Occipital lobe (tissue), 2 donors: ENCODE results near the gene CAPN12. TPM values are rescaled to one million over a fixed set of nuclear protein-coding genes. Genes with fewer than 3 reads are reported as not detected.

Source experiments
- DNase-seq: peaks from one replicate; lab custom pipeline; 2025; lab: John Stamatoyannopoulos, UW
- total RNA-seq: library from RNA; depleted of rRNA; stranded (reverse); fragments of >200 nt; gene quantifications from one replicate; pipeline ENCODE4 v1.2.3, GENCODE V29; 2014

The CAPN12 gene
- total RNA-seq, 1 donor from 2014 or later, result not detected

- DNase-seq, result no peak
Measured at GRCh38 chr19:38737921-38738737, 6.1 kb downstream of the CAPN12 start.

- DNase-seq, result no peak
Measured at GRCh38 chr19:38737281-38737865, 6.9 kb downstream of the CAPN12 start.

- no peak for DNase-seq
Measured at GRCh38 chr19:38736413-38737280, 7.6 kb downstream of the CAPN12 start.

GRCh38 chr19:38736036-38736412, 8.2 kb downstream of the CAPN12 start:
- no peak for DNase-seq

GRCh38 chr19:38735257-38735686, 9.0 kb downstream of the CAPN12 start:
- DNase-seq, result no peak

- no peak for DNase-seq
Measured at GRCh38 chr19:38734426-38735256, 9.6 kb downstream of the CAPN12 start.

- DNase-seq, result no peak
Measured at GRCh38 chr19:38734176-38734425, 10.2 kb downstream of the CAPN12 start.

- DNase-seq, result no peak
Measured at GRCh38 chr19:38733493-38734175, 10.6 kb downstream of the CAPN12 start.

GRCh38 chr19:38733241-38733492, 11.1 kb downstream of the CAPN12 start:
- no peak for DNase-seq

- DNase-seq, result no peak
Measured at GRCh38 chr19:38731654-38732301, 12.5 kb downstream of the CAPN12 start.

- DNase-seq, result no peak
Measured at GRCh38 chr19:38730731-38731589, 13.3 kb downstream of the CAPN12 start.

- no peak for DNase-seq
Measured at GRCh38 chr19:38730470-38730730, 13.9 kb downstream of the CAPN12 start.

- DNase-seq, result no peak
Measured at GRCh38 chr19:38729653-38730469, 14.4 kb downstream of the CAPN12 start.

GRCh38 chr19:38728752-38729541, 15.3 kb downstream of the CAPN12 start:
- no peak for DNase-seq

GRCh38 chr19:38727868-38728660, 16.2 kb downstream of the CAPN12 start:
- DNase-seq, result no peak

- DNase-seq, result no peak
Measured at GRCh38 chr19:38727306-38727867, 16.9 kb downstream of the CAPN12 start.

- DNase-seq, result no peak
Measured at GRCh38 chr19:38726761-38727301, 17.4 kb downstream of the CAPN12 start.
